HG03045 (cell line): ENCODE data around the gene UBE2O.
A peak's percentile ranks its signal among the peaks of the same experiment; 100 is the strongest.
"Not testable (repeated sequence)": the region's sequence is repeated elsewhere in the genome, so short reads cannot be mapped to it uniquely, and the experiment has no call there.

ENCODE experiments used
- ATAC-seq: cut with Tn5 transposase; IDR thresholded peaks from one replicate; pipeline ENCODE4 v1.9.1; 2021; ENCODE audit warnings: mild to moderate bottlenecking, moderate library complexity; ENCODE audit not compliant: unreplicated experiment

Gene UBE2O

DNA sequence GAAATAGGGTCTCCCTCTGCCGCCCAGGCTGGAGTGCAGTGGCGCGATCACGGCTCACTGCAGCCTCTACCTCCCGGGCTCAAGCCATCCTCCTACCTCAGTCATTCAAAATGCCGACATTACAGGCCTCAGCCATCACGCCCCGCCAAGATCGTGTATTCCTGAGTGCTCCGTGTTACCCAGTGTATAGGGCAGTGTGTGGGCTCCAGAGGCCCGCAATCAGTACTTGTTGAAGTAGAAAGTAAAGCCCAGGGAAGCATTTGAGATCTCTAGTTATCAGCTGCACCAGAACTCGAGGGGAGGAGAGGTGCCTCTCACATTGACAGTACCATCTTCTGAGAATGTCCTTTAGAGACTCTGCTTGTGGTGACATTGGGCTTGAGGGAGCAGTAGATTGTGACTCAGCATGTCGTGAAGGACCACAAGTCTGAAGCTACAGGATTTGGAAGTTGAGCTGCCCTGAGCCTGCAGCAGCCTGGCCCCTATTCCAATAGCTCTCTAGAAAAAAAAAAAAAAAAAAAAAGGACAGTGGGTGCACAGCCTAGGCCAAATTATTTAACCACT lies 98.1 kb downstream of the UBE2O start:
- ATAC-seq: no peak

DNA sequence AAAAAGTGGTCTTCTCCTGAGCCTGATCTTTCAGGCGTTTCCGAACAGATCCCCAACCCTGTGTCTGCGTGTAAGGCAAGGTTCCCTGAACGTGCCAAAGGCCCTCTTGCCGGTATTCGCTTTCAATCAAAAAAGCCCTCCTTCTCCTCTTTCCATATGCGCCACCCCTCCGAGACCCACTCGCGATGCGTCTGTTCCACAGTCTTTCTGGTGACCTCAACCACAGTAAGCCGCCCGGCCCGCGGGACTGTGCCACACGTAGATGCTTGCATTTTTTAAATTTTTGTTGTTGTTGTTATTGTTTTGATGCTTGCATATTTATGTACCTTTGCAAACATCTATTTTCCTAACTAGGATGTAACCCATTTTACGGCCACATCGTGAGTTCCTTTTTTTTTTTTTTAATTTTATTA lies 98.6 kb downstream of the UBE2O start:
- ATAC-seq: no peak

- peak; percentile 89 for ATAC-seq
Measured at GRCh38 chr17:76353599-76354316, 99.2 kb downstream of the UBE2O start, which contains the start of gene PRPSAP1. TSS of gene PRPSAP1 (minus strand) at chr17:76353916. CDS start at chr17:76353703, 213 bp downstream.

GRCh38 chr17:76353004-76353598 lies 99.9 kb downstream of the UBE2O start:
- ATAC-seq: peak; percentile 3

DNA sequence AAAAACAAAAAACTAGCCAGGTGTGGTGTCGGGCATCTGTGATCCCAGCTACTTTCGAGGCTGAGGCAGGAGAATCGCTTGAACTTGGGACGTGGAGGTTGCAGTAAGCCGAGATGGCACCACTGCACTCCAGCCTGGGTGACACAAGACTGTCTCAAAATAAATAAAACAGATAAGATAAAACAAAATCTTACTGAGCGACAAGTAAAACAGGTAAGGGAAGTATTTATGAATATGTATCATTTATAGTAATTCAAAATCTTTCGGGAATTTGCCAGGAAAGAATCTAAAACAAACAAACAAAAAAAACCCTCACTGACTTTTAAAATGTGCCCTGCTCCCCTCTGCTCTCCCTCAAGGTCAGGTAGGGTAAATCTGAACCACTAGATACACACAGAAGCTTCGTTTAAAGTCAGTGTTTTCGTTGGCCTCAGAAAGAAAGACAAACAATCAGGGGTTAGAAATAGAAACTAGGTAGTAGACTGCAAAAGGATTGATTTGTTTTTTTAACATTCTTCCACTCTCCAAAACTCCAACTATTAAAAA lies 101.4 kb downstream of the UBE2O start:
- ATAC-seq: no peak

DNA sequence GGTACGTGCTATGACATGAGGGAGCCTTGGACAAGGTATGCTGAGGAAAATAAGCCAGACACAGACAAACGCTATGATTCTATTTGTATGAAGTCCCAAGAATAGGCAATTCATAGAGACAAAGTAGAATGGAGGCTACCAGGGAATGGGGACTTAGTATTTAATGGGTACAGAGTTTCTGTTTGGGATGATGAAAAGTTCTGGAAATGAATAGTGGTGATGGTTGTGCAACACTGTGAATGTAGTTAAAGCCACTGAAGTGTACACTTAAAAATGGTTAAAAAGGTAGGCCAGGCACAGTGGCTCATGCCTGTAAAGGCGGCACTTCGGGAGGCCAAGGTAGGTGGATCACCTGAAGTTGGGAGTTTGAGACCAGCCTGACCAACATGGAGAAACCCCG lies 102.5 kb downstream of the UBE2O start:
- ATAC-seq: no peak

GRCh38 chr17:76346936-76347335 lies 106.0 kb downstream of the UBE2O start:
- not testable (repeated sequence) for ATAC-seq

GRCh38 chr17:76345377-76345974 lies 107.5 kb downstream of the UBE2O start:
- ATAC-seq: no peak

DNA sequence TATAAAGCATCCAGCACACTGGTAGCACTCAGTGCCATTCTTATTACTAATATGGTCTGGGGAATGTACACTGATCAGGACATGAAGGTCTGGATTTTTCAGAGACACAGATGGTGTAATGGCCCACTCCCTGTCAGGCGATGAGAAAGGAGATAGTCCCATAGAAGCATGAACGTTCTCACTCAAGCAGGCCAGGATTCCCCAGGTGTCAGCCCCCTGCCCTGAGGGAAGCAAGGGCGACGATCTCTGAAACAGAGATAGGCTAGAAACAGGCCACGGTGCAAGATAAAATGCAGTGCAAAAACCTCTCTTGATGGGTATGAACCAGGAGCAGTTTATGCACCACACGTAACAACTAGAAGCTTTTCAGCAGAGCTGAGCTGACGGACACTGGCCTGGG lies 109.8 kb downstream of the UBE2O start:
- no peak for ATAC-seq

- no peak for ATAC-seq
Measured at GRCh38 chr17:76341301-76341700, 111.7 kb downstream of the UBE2O start.
